Bronchial epithelial cell (primary cell): Measurements from ENCODE around the gene FXYD4. TPM values are rescaled to one million over a fixed set of nuclear protein-coding genes. Genes with fewer than 3 reads are reported as not detected.
A peak's percentile ranks its signal among the peaks of the same experiment; 100 is the strongest.

Source experiments
- DNase-seq: peaks from one replicate; pipeline ENCODE4 v3.0.0-alpha.2; 2010; ENCODE audit warnings: low read depth
- FAIRE-seq: peaks from 2 replicates; lab custom pipeline; 2011; peaks lifted over from hg19 to GRCh38; lab: Jason Lieb, UNC
- H3K27me3 ChIP-seq: 2 replicates; pipeline ENCODE4 v1.5.1; 2011; ENCODE audit warnings: low read length; ENCODE audit not compliant: control insufficient read depth, insufficient read depth
- H3K36me3 ChIP-seq: 2 replicates; pipeline ENCODE4 v1.5.1; 2011; ENCODE audit warnings: low read length; ENCODE audit not compliant: control insufficient read depth, insufficient read depth
- H3K4me3 ChIP-seq: 2 replicates; pipeline ENCODE4 v1.5.1; 2011; ENCODE audit warnings: mild to moderate bottlenecking, low read depth, low read length, control low read depth
- total RNA-seq: library from RNA; depleted of rRNA; stranded (reverse); fragments of >200 nt; gene quantifications from 2 replicates; pipeline ENCODE4 v1.2.1, GENCODE V29; 2014
- TF ChIP-seq, protein P1 (sequence below): IDR thresholded peaks from 2 replicates; pipeline ENCODE4 v1.5.1; 2011; ENCODE audit warnings: mild to moderate bottlenecking, moderate library complexity, low read length, control low read depth, inconsistent platforms; ENCODE audit not compliant: insufficient read depth, severe bottlenecking

Gene FXYD4
- total RNA-seq, 1 donor from 2014 or later: not detected

DNA sequence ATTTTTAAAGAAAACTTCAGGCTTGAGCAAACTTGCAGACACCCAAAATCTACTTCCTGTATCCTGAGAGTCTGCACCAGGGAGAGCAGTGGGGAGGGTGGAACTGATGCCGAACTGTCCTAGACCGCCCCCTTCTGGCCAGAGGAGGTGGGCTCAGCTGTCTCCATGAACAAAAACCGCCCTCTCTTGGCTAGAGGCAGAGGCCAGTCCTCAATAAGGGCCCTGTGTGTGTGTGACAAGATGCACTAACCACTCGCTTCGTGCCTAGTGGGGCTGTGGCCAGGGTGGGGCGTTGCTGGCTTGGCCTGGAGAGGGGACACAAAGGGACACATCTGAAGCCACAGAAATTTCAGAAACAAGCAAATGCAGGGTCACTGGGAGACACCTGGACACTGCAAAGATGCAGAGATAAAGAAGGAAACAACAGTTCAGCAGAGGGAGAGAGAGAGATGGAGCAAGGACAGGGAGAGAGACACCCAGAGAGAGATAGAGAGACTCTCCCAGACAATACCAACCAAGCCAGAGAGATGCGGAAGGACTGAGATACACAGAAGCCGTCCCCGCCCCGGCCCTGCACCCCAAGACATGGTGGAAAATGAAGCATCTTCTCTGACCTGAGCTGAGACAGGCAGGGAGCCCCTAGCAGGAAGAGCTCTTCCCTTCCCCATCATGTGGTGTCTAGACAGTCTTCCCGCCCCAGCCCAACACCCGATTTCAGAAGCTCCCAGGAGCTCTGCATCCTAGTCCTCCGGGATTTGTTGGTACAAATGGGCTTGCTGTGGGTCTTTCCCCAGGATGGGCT, 22.7 kb upstream of the FXYD4 start:
- Histone ChIP-seq H3K4me3 (no peak overlapping the region), H3K36me3 (no peaks in the 10 kb centered on the region), H3K27me3 (no peaks in the 10 kb centered on the region)
- peak; percentile 76 for DNase-seq
- TF ChIP-seq, protein P1, sequence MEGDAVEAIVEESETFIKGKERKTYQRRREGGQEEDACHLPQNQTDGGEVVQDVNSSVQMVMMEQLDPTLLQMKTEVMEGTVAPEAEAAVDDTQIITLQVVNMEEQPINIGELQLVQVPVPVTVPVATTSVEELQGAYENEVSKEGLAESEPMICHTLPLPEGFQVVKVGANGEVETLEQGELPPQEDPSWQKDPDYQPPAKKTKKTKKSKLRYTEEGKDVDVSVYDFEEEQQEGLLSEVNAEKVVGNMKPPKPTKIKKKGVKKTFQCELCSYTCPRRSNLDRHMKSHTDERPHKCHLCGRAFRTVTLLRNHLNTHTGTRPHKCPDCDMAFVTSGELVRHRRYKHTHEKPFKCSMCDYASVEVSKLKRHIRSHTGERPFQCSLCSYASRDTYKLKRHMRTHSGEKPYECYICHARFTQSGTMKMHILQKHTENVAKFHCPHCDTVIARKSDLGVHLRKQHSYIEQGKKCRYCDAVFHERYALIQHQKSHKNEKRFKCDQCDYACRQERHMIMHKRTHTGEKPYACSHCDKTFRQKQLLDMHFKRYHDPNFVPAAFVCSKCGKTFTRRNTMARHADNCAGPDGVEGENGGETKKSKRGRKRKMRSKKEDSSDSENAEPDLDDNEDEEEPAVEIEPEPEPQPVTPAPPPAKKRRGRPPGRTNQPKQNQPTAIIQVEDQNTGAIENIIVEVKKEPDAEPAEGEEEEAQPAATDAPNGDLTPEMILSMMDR: peak; percentile 98
- peak; percentile 92 for FAIRE-seq

GRCh38 chr10:43350156-43350555, 21.3 kb upstream of the FXYD4 start:
- Histone ChIP-seq H3K27me3 (no peaks in the 10 kb centered on the region), H3K4me3 (no peak overlapping the region), H3K36me3 (no peaks in the 10 kb centered on the region)
- TF ChIP-seq, protein P1: no peak
- DNase-seq (no peak), FAIRE-seq (peak; percentile 75)

- no peaks in the 10 kb centered on the region for H3K36me3 ChIP-seq
- H3K27me3 ChIP-seq: no peaks in the 10 kb centered on the region
- DNase-seq (no peak), FAIRE-seq (no peak)
- H3K4me3 ChIP-seq: no peak overlapping the region
- TF ChIP-seq, protein P1: no peak
These were observed 20.8 kb upstream of the FXYD4 start for GRCh38 chr10:43350686-43351085.

- no peak for DNase-seq
- FAIRE-seq: no peak
- Histone ChIP-seq H3K4me3 (no peak overlapping the region), H3K36me3 (no peaks in the 10 kb centered on the region), H3K27me3 (no peaks in the 10 kb centered on the region)
- TF ChIP-seq, protein P1: no peak
These were observed 20.1 kb upstream of the FXYD4 start for GRCh38 chr10:43351301-43351700.

- Histone ChIP-seq H3K27me3 (no peaks in the 10 kb centered on the region), H3K4me3 (no peak overlapping the region), H3K36me3 (no peaks in the 10 kb centered on the region)
- DNase-seq (no peak), FAIRE-seq (no peak)
- TF ChIP-seq, protein P1: no peak
These were observed 18.5 kb upstream of the FXYD4 start for GRCh38 chr10:43352951-43353350.
